Embryonic facial prominence (tissue), 1 donor: Measurements from ENCODE around the gene GTF2A2.
"Not testable (repeated sequence)": the region's sequence is repeated elsewhere in the genome, so short reads cannot be mapped to it uniquely, and the experiment has no call there.

ENCODE experiments used
- DNase-seq: peaks from one replicate; pipeline ENCODE4 v3.0.0-alpha.2; 2016; ENCODE audit errors: extremely low spot score

GTF2A2 gene

GRCh38 chr15:59674361-59674877 lies 17.1 kb upstream of the GTF2A2 start:
- no peak for DNase-seq

DNA sequence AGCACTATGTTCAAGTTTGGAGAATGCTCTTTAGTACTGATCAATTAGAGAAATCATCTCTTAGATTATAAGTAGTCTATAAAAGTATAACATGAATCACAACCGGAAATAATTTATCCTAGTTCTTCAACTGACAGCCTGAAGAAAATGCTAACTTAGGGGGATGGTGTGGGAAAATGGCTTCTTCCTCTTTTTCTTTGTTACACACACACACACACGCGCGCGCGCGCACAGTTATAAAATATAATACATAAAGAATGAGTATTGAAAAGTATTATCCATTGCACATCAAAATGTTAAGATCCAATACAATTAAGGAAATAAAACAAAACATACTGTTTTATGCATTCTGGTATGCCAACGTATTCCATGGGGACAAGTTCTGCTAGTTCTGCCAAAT lies 11.2 kb upstream of the GTF2A2 start:
- DNase-seq = no peak

- DNase-seq = no peak
Measured at GRCh38 chr15:59662260-59662659, 4.9 kb upstream of the GTF2A2 start.

DNA sequence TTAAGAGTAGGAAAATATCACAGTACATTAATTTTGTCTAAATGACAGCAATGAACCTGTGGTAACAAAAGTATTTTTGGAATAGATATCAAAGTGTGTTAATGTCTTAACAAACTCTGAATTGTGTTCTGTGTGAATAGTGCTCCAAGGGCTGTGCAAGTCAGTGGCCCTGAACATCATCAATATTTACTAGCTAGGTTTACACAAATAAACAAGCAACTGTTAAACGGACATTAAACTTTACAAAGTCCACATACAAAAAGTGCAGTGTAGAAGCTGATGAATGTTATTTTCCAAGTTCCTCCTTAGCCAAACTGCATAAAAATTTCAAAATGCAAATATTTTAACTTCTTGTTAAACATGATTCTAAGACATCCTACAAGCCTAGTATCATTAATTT lies 2.1 kb upstream of the GTF2A2 start:
- no peak for DNase-seq

DNA sequence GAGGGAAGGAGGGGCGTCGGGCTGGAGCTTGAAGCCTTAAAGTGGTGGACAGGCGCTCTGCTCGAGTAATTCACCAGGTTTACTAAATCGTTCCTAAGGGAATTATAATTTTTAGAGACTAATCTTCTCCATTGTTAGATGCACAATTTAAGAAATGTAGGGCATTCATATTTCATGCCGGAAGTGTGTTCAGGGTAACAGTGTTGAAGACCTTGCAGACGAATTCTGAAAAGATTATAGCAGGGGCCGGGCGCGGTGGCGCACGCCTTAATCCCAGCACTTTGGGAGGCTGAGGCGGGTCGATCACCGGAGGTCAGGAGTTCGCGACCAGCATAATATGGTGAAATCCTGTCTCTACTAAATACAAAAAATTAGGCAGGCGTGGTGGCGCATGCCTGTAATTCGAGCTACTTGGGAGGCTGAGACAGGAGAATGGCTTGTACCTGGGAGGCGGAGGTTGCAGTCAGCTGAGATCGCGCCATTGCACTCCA lies 365 bp upstream of the GTF2A2 start:
- DNase-seq = no peak

DNA sequence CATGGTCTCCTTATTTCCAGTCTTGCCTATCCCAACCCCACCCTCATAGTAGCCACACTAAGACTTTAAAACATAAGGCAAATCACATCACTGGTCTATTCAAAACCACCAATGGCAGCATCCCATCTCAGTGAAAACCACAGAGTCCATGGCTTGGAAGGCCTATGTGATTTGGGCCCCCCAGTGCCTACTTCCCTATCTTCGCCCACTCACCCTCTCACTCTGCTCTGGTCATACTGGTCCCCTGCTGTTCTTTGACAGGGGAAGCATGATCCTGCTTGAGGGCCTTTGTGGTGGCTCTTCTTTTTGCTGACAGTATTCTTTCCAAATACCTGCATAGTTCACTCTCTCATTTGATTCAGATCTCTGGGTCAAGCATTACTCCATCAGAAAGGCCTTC lies 3.3 kb downstream of the GTF2A2 start:
- DNase-seq = no peak

- no peak for DNase-seq
Measured at GRCh38 chr15:59649603-59650002, 7.7 kb downstream of the GTF2A2 start.

- no peak for DNase-seq
Measured at GRCh38 chr15:59647085-59647484, 10.2 kb downstream of the GTF2A2 start.

DNA sequence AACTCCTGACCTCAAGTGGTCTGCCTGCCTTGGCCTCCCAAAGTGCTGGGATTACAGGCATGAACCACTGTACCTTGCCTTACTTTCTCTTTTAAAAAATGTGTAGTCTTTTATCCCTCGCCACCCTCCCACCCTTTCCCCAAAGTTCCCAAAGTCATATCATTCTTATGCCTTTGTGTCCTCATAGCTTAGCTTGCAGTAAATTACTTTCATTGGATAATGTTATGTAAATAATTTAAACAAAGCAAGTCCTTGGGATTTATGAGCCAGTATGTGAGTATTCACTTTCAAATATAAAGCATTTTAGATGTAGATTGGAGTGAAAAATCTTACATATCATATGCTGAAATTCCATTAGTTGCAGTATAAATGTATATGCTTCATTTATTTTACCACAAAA lies 11.0 kb downstream of the GTF2A2 start:
- DNase-seq = no peak

- DNase-seq = not testable (repeated sequence)
Measured at GRCh38 chr15:59645812-59646211, 11.5 kb downstream of the GTF2A2 start.

DNA sequence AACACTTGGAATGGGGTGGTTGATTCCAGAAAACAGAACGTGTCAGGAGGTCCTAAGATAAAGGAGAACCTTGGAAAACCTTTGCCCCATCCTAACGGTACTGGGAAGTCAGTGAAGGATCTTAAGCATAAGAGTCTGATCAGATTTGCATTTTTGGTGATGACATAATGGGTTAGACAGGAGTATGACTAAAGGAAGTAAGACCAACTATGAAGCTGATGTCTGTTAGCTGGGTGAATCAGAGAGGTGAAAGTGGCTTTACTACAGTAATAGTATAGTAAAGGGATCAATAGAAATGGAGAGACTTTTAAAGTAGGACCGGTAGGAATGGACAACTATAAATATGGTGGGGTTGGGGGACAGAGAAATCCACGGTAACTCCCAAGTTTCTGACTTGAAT lies 12.6 kb downstream of the GTF2A2 start:
- DNase-seq = no peak

DNA sequence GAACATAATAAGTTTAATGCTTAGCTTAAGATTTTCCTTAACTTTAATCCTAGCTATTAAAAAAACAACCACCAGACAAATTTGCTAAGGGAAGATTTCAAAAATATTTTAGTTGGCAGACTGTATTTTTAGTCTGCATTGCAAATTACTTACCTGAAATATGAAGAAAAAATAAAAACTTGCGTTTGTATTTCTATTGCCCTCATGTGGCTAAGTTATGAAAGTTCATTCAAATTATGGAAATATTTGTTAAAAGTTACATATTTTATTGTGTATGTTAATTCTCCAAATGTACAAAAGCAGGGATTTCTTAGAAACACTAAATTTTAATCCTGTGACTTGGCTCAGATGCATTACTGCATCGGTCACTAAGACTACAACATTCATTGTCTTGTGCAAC lies 15.0 kb downstream of the GTF2A2 start:
- no peak for DNase-seq

GRCh38 chr15:59637507-59637906 lies 19.8 kb downstream of the GTF2A2 start:
- DNase-seq = not testable (repeated sequence)

- no peak for DNase-seq
Measured at GRCh38 chr15:59636184-59636583, 21.1 kb downstream of the GTF2A2 start.

GRCh38 chr15:59632714-59633113 lies 24.6 kb downstream of the GTF2A2 start:
- no peak for DNase-seq

- no peak for DNase-seq
Measured at GRCh38 chr15:59622289-59622688, 35.0 kb downstream of the GTF2A2 start.

- DNase-seq = no peak
Measured at GRCh38 chr15:59618406-59618805, 38.9 kb downstream of the GTF2A2 start.

DNA sequence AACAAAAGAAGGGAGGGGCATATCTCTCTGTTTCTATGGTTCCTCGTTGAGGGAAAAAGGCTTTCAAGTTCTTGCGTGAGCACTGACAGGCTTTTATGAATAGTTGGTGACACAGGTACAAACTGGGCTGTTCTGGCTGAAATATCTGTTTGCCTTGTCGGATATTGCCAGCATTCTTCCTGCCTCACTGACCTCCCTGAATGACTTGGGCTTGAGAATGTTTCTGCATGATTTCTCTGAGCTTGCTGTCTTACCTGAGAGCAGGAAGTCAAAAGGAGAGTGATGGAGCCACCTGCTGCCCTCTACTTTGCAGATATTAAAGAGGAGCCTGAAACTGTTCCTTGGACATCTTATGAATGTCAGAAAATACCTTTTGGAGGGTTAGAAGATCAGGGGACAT lies 40.9 kb downstream of the GTF2A2 start:
- no peak for DNase-seq

DNA sequence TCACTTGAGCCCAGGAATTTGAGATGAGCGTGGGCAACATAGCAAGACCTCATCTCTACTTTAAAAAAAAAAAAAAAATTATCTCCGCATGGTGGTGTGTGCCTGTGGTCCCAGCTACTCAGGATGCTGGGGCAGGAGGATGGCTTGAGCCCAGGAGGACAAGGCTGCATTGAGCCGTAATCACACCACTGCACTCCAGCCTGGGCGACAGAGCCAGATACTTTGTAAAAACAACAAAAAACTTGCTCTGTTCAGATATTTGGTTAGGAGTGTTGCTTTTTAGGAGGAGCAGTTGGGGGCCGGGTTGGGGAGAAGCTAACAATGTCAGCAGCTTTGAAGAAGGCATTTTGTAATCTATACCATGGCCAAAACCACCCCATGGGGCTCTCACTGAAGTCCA lies 41.7 kb downstream of the GTF2A2 start:
- no peak for DNase-seq

- DNase-seq = no peak
Measured at GRCh38 chr15:59614153-59614552, 43.2 kb downstream of the GTF2A2 start.

- DNase-seq = no peak
Measured at GRCh38 chr15:59611276-59612260, 45.7 kb downstream of the GTF2A2 start, which contains the start of gene GCNT3. GCNT3 (plus strand) TSS chr15:59611783; CDS start chr15:59618239, 6,456 bp downstream.

GRCh38 chr15:59609730-59610712 lies 47.3 kb downstream of the GTF2A2 start:
- DNase-seq = no peak
